ENCODE results near the gene WDR47.
A peak's percentile ranks its signal among the peaks of the same experiment; 100 is the strongest.

The WDR47 gene

DNA sequence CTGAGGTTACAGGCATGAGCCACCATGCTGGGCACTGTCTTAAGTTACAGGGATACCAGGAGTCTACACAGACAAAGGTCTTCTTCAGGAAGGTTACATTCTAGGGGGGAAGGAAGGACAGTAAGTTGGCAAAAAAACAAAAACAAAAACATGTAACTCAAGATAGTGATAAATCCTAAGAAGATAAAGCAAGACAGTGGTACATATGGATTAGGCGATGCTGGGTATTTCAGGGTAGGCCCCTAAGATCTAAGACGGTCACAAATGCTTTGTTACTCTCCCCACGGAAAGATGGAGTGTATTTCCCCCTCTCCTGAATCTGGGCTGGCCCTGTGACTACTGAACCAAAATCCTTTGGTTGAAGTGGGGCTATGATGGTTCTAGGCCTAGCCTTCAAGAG, 86.8 kb downstream of the WDR47 start:
- H3K9ac ChIP-seq (ENCODE audit: low read depth, low read length, poor library complexity): no peak overlapping the region
- peaks cover 2 to 54% of the 10 kb centered on the region in 2 donors for H3K36me3 ChIP-seq (replicated peaks in 1 of 2; ENCODE audit: control insufficient read depth in 2 of 2, insufficient read depth in 2 of 2, low read length in 2 of 2)
- H3K14ac ChIP-seq (ENCODE audit: low read length): no peak overlapping the region
- H3K79me1 ChIP-seq (ENCODE audit: low read depth, low read length): peaks cover 2% of the 10 kb centered on the region
- no peak overlapping the region for H2BK15ac ChIP-seq (ENCODE audit: low read length)
- H3K18ac ChIP-seq (ENCODE audit: low read length): no peak overlapping the region
- no peaks in the 10 kb centered on the region for H3K9me3 ChIP-seq (replicated peaks in 1 of 2; ENCODE audit: control insufficient read depth in 2 of 2, insufficient read depth in 1 of 2, low read depth in 1 of 2, low read length in 2 of 2)
- no peak overlapping the region for H2BK5ac ChIP-seq (ENCODE audit: low read length)
- no peak for DNase-seq (ENCODE audit: low spot score)
- H3K27me3 ChIP-seq (ENCODE audit: control insufficient read depth in 3 of 3, insufficient read depth in 3 of 3, low read depth in 1 of 3, low read length in 3 of 3): no peaks in the 10 kb centered on the region
- H2BK12ac ChIP-seq (ENCODE audit: low read length): no peak overlapping the region
- H4K8ac ChIP-seq (ENCODE audit: low read depth, low read length): no peak overlapping the region
- no peak overlapping the region for H3K23ac ChIP-seq (ENCODE audit: low read depth, low read length, poor library complexity)
- WGBS, 2 donors (ENCODE audit: extremely low coverage in 2 of 2, insufficient read length in 2 of 2, insufficient replicate concordance in 1 of 2): no CpG with 5 or more reads among the region's 3 CpGs
- H3K4ac ChIP-seq (ENCODE audit: low read length): no peak overlapping the region
- H3K4me2 ChIP-seq (ENCODE audit: insufficient read depth, low read length, poor library complexity, severe bottlenecking): no peak overlapping the region
- no peak overlapping the region for H2AFZ ChIP-seq (ENCODE audit: low read length)
- no peak overlapping the region for H3K4me3 ChIP-seq (ENCODE audit: low read length in 2 of 2)
- no peak overlapping the region for H2AK5ac ChIP-seq (ENCODE audit: low read depth, low read length)
- no peaks in the 10 kb centered on the region for H3K4me1 ChIP-seq (ENCODE audit: control insufficient read depth in 2 of 2, insufficient read depth in 1 of 2, low read depth in 1 of 2, low read length in 2 of 2)
- no peak overlapping the region for H3K27ac ChIP-seq (replicated peaks; ENCODE audit: low read length)
- no peak overlapping the region for H2BK120ac ChIP-seq (ENCODE audit: low read depth, low read length)
- H4K91ac ChIP-seq (ENCODE audit: low read depth, low read length, poor library complexity): no peak overlapping the region

DNA sequence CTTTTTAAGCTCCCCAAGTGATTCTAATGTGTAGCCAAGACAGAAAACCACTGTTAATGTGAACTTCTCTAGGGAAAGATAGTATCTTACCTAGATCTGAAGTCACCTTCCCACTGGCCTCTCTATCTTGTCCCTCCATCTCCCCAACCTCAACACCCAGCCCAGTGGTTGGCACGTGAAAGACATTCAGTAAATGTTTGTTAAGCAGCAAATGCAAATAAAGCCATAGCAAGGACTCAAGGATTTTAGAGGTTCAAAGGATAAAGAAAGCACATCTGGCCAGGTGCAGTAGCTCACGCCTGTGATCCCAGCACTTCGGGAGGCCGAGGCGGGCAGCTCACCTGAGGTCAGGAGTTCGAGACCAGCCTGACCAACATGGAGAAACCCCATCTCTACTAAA, 88.5 kb downstream of the WDR47 start:
- Histone ChIP-seq H3K4me1 (ENCODE audit: control insufficient read depth in 2 of 2, insufficient read depth in 1 of 2, low read depth in 1 of 2, low read length in 2 of 2) (peaks cover 0 to 3% of the 10 kb centered on the region in 2 donors), H2BK5ac (ENCODE audit: low read length) (no peak overlapping the region), H3K4me2 (ENCODE audit: insufficient read depth, low read length, poor library complexity, severe bottlenecking) (no peak overlapping the region), H3K14ac (ENCODE audit: low read length) (no peak overlapping the region), H2BK15ac (ENCODE audit: low read length) (no peak overlapping the region), H4K8ac (ENCODE audit: low read depth, low read length) (no peak overlapping the region), H3K4me3 (ENCODE audit: low read length in 2 of 2) (no peak overlapping the region), H3K23ac (ENCODE audit: low read depth, low read length, poor library complexity) (no peak overlapping the region), H2BK12ac (ENCODE audit: low read length) (no peak overlapping the region), H3K9me3 (replicated peaks in 1 of 2; ENCODE audit: control insufficient read depth in 2 of 2, insufficient read depth in 1 of 2, low read depth in 1 of 2, low read length in 2 of 2) (no peaks in the 10 kb centered on the region), H3K18ac (ENCODE audit: low read length) (no peak overlapping the region), H3K79me1 (ENCODE audit: low read depth, low read length) (peaks cover 2% of the 10 kb centered on the region), H2BK120ac (ENCODE audit: low read depth, low read length) (no peak overlapping the region), H3K27me3 (ENCODE audit: control insufficient read depth in 3 of 3, insufficient read depth in 3 of 3, low read depth in 1 of 3, low read length in 3 of 3) (no peaks in the 10 kb centered on the region), H3K27ac (replicated peaks; ENCODE audit: low read length) (no peak overlapping the region), H2AK5ac (ENCODE audit: low read depth, low read length) (no peak overlapping the region), H3K4ac (ENCODE audit: low read length) (no peak overlapping the region), H3K36me3 (replicated peaks in 1 of 2; ENCODE audit: control insufficient read depth in 2 of 2, insufficient read depth in 2 of 2, low read length in 2 of 2) (peaks cover 2 to 44% of the 10 kb centered on the region in 2 donors), H3K9ac (ENCODE audit: low read depth, low read length, poor library complexity) (no peak overlapping the region), H2AFZ (ENCODE audit: low read length) (no peak overlapping the region), H4K91ac (ENCODE audit: low read depth, low read length, poor library complexity) (no peak overlapping the region)
- WGBS, 2 donors (ENCODE audit: extremely low coverage in 2 of 2, insufficient read length in 2 of 2, insufficient replicate concordance in 1 of 2): no CpG with 5 or more reads among the region's 6 CpGs
- no peak for DNase-seq (ENCODE audit: low spot score)

DNA sequence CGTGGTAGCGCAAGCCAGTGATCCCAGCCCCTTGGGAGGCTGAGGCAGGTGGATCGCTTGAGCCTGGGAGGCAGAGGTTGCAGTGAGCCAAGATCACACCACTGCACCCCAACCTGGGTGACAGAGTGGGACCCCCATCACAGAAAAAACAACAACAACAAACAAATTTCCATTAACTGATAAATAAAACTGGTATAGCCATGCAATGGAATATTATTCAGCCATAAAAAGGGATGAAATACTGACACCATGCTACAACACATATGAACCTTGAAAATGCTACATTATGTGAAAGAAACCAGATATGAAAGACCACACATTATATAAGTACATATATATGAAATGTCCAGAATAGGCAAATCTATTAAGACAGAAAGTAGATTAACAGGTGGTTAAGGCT, 90.7 kb downstream of the WDR47 start:
- Histone ChIP-seq H3K27me3 (ENCODE audit: control insufficient read depth in 3 of 3, insufficient read depth in 3 of 3, low read depth in 1 of 3, low read length in 3 of 3) (no peaks in the 10 kb centered on the region), H4K8ac (ENCODE audit: low read depth, low read length) (no peak overlapping the region), H3K9ac (ENCODE audit: low read depth, low read length, poor library complexity) (no peak overlapping the region), H3K27ac (replicated peaks; ENCODE audit: low read length) (no peak overlapping the region), H3K4me1 (ENCODE audit: control insufficient read depth in 2 of 2, insufficient read depth in 1 of 2, low read depth in 1 of 2, low read length in 2 of 2) (peaks cover 1 to 6% of the 10 kb centered on the region in 2 donors), H3K23ac (ENCODE audit: low read depth, low read length, poor library complexity) (no peak overlapping the region), H3K18ac (ENCODE audit: low read length) (no peak overlapping the region), H2AK5ac (ENCODE audit: low read depth, low read length) (no peak overlapping the region), H3K4me2 (ENCODE audit: insufficient read depth, low read length, poor library complexity, severe bottlenecking) (no peak overlapping the region), H3K14ac (ENCODE audit: low read length) (no peak overlapping the region), H3K4me3 (ENCODE audit: low read length in 2 of 2) (no peak overlapping the region), H2BK15ac (ENCODE audit: low read length) (no peak overlapping the region), H3K79me1 (ENCODE audit: low read depth, low read length) (peaks cover 2% of the 10 kb centered on the region), H3K36me3 (replicated peaks in 1 of 2; ENCODE audit: control insufficient read depth in 2 of 2, insufficient read depth in 2 of 2, low read length in 2 of 2) (peaks cover 0 to 43% of the 10 kb centered on the region in 2 donors), H4K91ac (ENCODE audit: low read depth, low read length, poor library complexity) (no peak overlapping the region), H2AFZ (ENCODE audit: low read length) (no peak overlapping the region), H3K4ac (ENCODE audit: low read length) (no peak overlapping the region), H2BK5ac (ENCODE audit: low read length) (no peak overlapping the region), H2BK12ac (ENCODE audit: low read length) (no peak overlapping the region), H3K9me3 (replicated peaks in 1 of 2; ENCODE audit: control insufficient read depth in 2 of 2, insufficient read depth in 1 of 2, low read depth in 1 of 2, low read length in 2 of 2) (no peaks in the 10 kb centered on the region), H2BK120ac (ENCODE audit: low read depth, low read length) (no peak overlapping the region)
- no peak for DNase-seq (ENCODE audit: low spot score)
- no CpG with 5 or more reads among the region's 3 CpGs for WGBS, 2 donors (ENCODE audit: extremely low coverage in 2 of 2, insufficient read length in 2 of 2, insufficient replicate concordance in 1 of 2)

DNA sequence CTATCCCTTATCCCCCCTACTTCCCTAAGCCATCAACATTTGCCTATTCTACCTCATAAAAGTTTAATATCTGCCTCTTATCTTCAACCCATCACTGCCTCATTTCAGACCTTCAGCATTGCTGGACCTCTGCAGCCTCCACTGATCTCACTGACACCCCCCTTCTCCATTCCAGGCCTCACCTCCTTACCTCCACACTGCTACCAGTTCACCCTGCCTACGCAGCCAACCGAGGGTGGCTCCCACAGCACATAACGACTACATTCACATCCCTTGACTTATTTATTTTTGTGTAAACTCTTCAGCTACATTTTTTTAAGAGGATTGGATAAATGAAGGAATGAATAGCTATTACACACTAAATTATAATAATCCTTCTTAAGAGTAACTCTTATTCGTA, 92.9 kb downstream of the WDR47 start:
- Histone ChIP-seq H3K4me2 (ENCODE audit: insufficient read depth, low read length, poor library complexity, severe bottlenecking) (no peak overlapping the region), H2AFZ (ENCODE audit: low read length) (no peak overlapping the region), H2BK120ac (ENCODE audit: low read depth, low read length) (no peak overlapping the region), H3K4me3 (ENCODE audit: low read length in 2 of 2) (peak overlapping the region in 1 of 2 donors; percentile 52), H3K4ac (ENCODE audit: low read length) (no peak overlapping the region), H3K14ac (ENCODE audit: low read length) (no peak overlapping the region), H3K79me1 (ENCODE audit: low read depth, low read length) (peaks cover 2% of the 10 kb centered on the region), H3K27me3 (ENCODE audit: control insufficient read depth in 3 of 3, insufficient read depth in 3 of 3, low read depth in 1 of 3, low read length in 3 of 3) (no peaks in the 10 kb centered on the region), H4K91ac (ENCODE audit: low read depth, low read length, poor library complexity) (no peak overlapping the region), H2AK5ac (ENCODE audit: low read depth, low read length) (no peak overlapping the region), H2BK15ac (ENCODE audit: low read length) (no peak overlapping the region), H2BK5ac (ENCODE audit: low read length) (no peak overlapping the region), H3K27ac (replicated peaks; ENCODE audit: low read length) (no peak overlapping the region), H3K23ac (ENCODE audit: low read depth, low read length, poor library complexity) (no peak overlapping the region), H3K9ac (ENCODE audit: low read depth, low read length, poor library complexity) (no peak overlapping the region), H3K9me3 (replicated peaks in 1 of 2; ENCODE audit: control insufficient read depth in 2 of 2, insufficient read depth in 1 of 2, low read depth in 1 of 2, low read length in 2 of 2) (no peaks in the 10 kb centered on the region), H2BK12ac (ENCODE audit: low read length) (no peak overlapping the region), H3K18ac (ENCODE audit: low read length) (no peak overlapping the region), H3K4me1 (ENCODE audit: control insufficient read depth in 2 of 2, insufficient read depth in 1 of 2, low read depth in 1 of 2, low read length in 2 of 2) (peaks cover 1 to 6% of the 10 kb centered on the region in 2 donors), H4K8ac (ENCODE audit: low read depth, low read length) (no peak overlapping the region), H3K36me3 (replicated peaks in 1 of 2; ENCODE audit: control insufficient read depth in 2 of 2, insufficient read depth in 2 of 2, low read length in 2 of 2) (peaks cover 0 to 38% of the 10 kb centered on the region in 2 donors)
- DNase-seq (ENCODE audit: low spot score): no peak
- no CpG with 5 or more reads among the region's 4 CpGs for WGBS, 2 donors (ENCODE audit: extremely low coverage in 2 of 2, insufficient read length in 2 of 2, insufficient replicate concordance in 1 of 2)

All from neuronal stem cell (in vitro differentiated cells).